Measurements from ENCODE around the gene MAP3K8.

MAP3K8 gene

DNA sequence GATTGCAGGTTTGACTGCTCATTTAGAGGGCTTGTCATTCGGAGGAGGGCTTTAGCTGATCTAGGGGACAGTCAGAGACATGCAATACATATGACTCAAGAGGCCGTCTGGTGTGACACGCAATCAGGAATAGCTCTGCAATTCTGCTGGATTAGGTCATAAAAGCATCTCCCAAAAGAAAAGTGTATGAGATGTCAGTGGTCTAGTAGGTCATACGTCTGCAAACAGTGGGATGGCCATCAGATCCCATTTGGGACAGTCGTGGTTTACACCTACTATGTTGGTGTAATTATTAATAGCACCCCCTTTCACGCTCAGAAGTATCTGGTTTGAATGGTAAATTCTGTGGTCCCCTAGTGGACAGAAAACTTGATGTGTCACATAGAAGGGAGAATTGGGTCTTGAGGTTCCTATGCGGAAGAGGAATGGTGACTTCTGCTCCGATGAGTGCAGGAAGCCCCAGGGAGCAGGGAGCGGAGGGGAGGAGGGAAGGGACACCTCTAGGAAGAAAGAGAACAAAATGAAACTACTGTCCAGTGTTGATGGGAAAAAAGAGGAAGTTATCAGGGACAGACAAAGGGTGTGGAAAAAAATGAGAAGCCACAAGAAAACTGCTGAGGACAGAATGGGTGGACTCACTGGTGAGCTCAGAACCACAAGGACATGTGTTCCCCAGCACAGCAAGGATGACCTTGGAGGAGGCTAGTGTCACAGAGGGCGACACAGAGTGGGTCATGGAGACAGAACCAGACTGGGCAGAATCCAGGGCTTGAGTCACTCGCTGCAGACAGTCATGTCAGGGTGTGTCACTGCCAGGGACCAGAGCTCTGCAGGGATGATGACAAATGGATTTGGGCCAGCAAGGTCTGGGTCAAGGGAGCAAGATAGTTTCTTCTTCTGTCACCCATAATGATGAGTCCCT, 59.9 kb downstream of the MAP3K8 start:
- DNase-seq: no peak

- no peak for DNase-seq
These were observed 60.6 kb downstream of the MAP3K8 start for GRCh38 chr10:30494558-30494957.

- no peak for DNase-seq
These were observed 61.7 kb downstream of the MAP3K8 start for GRCh38 chr10:30495687-30496086.

GRCh38 chr10:30499816-30500215, 65.8 kb downstream of the MAP3K8 start:
- no peak for DNase-seq

- DNase-seq: no peak
These were observed 66.5 kb downstream of the MAP3K8 start for GRCh38 chr10:30500534-30500933.

- no peak for DNase-seq
These were observed 67.0 kb downstream of the MAP3K8 start for GRCh38 chr10:30500963-30501504.

DNA sequence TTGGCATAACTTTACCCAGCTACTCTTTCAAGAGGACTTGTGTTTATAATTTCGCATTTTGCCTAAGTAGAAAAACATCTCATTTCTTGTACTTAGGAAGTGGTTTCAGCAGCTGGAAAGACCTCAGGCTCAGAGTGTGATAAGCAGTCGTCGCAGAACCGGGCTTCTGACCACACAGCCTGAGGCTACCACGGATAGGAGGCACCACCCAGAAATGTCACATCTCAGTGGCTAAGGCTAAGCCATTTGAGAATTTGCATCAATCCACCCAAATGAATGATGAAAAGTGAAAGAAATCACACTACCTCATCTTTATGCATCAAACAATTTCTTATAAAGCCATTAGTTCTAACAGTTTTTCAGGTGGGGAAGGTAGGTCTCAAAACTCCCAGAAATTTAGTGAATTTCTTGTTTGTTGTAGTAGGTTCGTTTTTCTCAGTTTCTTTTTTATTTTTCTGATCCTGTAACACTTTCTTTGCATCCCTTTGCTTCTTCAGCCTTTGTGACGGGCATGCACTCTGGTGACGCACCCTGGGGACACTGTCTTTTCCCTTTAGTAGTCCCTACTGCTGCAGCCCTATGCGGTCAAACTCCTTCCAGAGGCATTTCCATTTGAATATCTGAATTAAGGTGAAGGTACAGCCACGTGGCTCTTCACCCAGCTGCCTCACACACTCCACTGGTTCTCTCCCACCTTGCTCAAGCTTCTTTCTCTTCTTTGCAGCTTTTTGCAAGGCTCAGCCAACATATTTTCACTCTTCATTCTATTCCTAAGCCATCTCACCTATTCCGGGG, 68.5 kb downstream of the MAP3K8 start:
- DNase-seq: no peak

DNA sequence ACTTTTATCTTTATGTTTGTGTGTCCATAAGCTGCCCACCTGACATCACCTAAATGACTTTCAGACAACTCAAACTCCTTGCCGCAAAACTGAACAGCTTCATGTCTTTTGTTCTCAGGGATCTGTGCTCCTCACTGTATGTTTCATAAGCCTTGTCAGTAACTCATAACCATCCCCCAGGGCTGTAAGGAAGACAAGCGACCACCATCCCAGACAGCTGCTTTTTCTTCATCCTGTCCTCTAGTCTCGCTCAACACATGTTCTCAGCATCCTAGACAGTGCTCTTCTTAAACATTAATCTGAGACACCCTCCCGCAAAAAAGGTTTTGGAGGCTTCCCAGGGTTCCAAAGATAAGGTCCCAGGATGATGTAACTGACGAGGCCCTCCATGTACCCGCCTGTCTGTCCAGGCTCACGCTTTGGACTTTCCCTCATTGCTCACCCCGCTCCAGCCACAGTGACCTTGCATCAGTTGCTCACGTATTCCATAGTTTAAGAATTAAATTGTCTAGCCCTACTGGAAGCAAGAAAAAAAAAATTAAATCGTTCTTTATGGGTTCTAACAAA, 69.8 kb downstream of the MAP3K8 start:
- no peak for DNase-seq

GRCh38 chr10:30505543-30506298, 71.7 kb downstream of the MAP3K8 start:
- no peak for DNase-seq

DNA sequence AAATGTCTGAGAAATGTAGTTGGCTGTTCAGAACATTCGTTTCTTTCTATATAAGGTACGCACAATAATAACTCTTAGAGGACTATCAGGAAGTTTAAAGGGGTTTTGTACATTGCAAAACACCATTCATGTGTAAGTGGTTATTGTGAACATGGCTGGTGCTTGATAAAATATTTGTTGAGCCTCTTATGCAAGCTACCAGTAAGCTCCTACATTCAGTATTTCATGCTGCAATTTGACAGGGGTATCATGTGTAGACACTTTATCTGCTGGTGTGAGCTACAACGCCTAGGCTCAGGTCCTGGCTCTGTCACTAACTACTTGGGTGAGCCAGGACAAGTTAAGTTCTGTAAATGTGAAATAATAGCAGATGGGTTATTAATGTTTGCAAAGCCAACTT, 75.5 kb downstream of the MAP3K8 start:
- no peak for DNase-seq

- DNase-seq: no peak
These were observed 76.4 kb downstream of the MAP3K8 start for GRCh38 chr10:30510184-30510931.

DNA sequence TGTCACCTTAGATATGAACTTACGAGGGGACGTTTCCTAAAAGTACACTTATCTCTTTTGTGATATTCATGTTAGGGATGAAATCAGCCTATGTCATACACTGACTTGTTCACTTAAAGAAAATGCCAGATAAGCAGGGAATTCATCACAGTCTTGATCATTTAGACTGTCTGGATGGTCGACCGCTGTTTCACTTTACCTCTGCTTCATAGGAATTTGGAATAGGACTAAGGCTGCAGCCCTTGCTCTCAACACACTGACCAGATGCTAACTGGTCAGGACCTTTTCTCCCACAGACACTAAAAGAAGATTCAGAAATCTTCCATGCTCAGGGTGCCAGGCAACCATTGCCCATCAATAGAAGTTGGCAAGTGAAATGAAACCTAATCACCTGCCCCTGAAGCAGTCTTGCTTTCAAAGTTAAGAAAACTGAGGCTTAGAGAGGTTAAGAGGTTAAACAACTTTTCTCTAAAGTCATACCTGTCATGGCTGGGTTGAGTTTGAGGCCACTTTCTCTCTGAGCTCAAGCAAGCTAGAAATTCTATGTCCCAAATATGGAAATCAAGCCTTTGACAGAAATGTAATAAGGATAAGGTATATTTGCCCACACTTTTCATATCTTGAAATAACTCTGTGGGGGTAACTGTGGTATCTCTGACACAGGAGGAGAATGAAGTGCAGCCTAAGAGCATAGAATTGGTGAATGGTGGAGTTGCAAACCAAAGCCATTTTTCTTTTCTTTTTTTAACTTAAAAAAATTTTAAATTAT, 77.1 kb downstream of the MAP3K8 start:
- DNase-seq: no peak

Data from NCI-H524 treated with DMSO at 0.1 percent for 48 hours (cell line).